ENCODE results near the gene PIAS1.

GRCh38 chr15:68028137-68028887 lies 25.8 kb upstream of the PIAS1 start:
- TF ChIP-seq TCF12 (IDR thresholded peaks at IDR 0.05; ENCODE audit: low read depth) (no peak), TEAD4 (IDR thresholded peaks at IDR 0.05) (no peak)
- TF ChIP-seq, protein P1, sequence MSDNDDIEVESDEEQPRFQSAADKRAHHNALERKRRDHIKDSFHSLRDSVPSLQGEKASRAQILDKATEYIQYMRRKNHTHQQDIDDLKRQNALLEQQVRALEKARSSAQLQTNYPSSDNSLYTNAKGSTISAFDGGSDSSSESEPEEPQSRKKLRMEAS (IDR thresholded peaks at IDR 0.05), result no peak
